Astrocyte (in vitro differentiated cells and primary cell): ENCODE data around the gene NR2F1. TPM values are rescaled to one million over a fixed set of nuclear protein-coding genes. Genes with fewer than 3 reads are reported as not detected.
A peak's percentile ranks its signal among the peaks of the same experiment; 100 is the strongest.

Experiments
- DNase-seq: peaks from one replicate; pipeline ENCODE4 v3.0.0-alpha.2; 2010; ENCODE audit warnings: low read depth
- FAIRE-seq: peaks from 2 replicates; lab custom pipeline; 2011; peaks lifted over from hg19 to GRCh38; lab: Jason Lieb, UNC
- H2AFZ ChIP-seq: 2 replicates; pipeline ENCODE4 v1.6.0; 2012; ENCODE audit warnings: low read depth, low read length, inconsistent platforms
- H3K27ac ChIP-seq: 2 replicates; pipeline ENCODE4 v1.5.1; 2011; ENCODE audit warnings: low read depth, low read length, inconsistent platforms
- H3K27me3 ChIP-seq: 2 replicates; pipeline ENCODE4 v1.6.0; 2011; ENCODE audit warnings: low read length, inconsistent platforms; ENCODE audit not compliant: insufficient read depth
- H3K36me3 ChIP-seq: 2 replicates; pipeline ENCODE4 v1.5.1; 2011; ENCODE audit warnings: low read length, inconsistent platforms; ENCODE audit not compliant: insufficient read depth
- H3K4me1 ChIP-seq: 2 replicates; pipeline ENCODE4 v1.5.1; 2011; ENCODE audit warnings: low read length, inconsistent platforms; ENCODE audit not compliant: insufficient read depth
- H3K4me2 ChIP-seq: 2 replicates; pipeline ENCODE4 v1.6.0; 2012; ENCODE audit warnings: low read length, inconsistent platforms
- H3K4me3 ChIP-seq: 2 replicates; pipeline ENCODE4 v1.5.1; 2011; ENCODE audit warnings: low read depth, mild to moderate bottlenecking, low read length, inconsistent platforms; ENCODE audit not compliant: insufficient read depth
- H3K79me2 ChIP-seq: 2 replicates; pipeline ENCODE4 v1.6.0; 2012; ENCODE audit warnings: mild to moderate bottlenecking, low read length, inconsistent platforms; ENCODE audit not compliant: insufficient read depth
- H3K9ac ChIP-seq: 2 replicates; pipeline ENCODE4 v1.6.0; 2012; ENCODE audit warnings: mild to moderate bottlenecking, low read length, inconsistent platforms
- H3K9me3 ChIP-seq: 2 replicates; pipeline ENCODE4 v1.5.1; 2012; ENCODE audit warnings: low read depth, mild to moderate bottlenecking, low read length, inconsistent platforms; ENCODE audit not compliant: insufficient read depth
- H4K20me1 ChIP-seq: 2 replicates; pipeline ENCODE4 v1.6.0; 2012; ENCODE audit warnings: low read length, inconsistent platforms; ENCODE audit not compliant: insufficient read depth
- H3K27ac Mint-ChIP-seq: one replicate; pipeline ENCODE4 v1.8.0; 2021; ENCODE audit warnings: mild to moderate bottlenecking, mixed read lengths; ENCODE audit not compliant: unreplicated experiment
- H3K27me3 Mint-ChIP-seq: one replicate; pipeline ENCODE4 v1.8.0; 2021; ENCODE audit warnings: low read depth, mixed read lengths; ENCODE audit not compliant: unreplicated experiment
- H3K36me3 Mint-ChIP-seq: one replicate; pipeline ENCODE4 v1.8.0; 2021; ENCODE audit warnings: low read depth, mixed read lengths; ENCODE audit not compliant: unreplicated experiment
- H3K4me1 Mint-ChIP-seq: one replicate; pipeline ENCODE4 v1.8.0; 2021; ENCODE audit warnings: low read depth, mixed read lengths; ENCODE audit not compliant: unreplicated experiment
- H3K4me3 Mint-ChIP-seq: one replicate; pipeline ENCODE4 v1.8.0; 2021; ENCODE audit warnings: mild to moderate bottlenecking, moderate library complexity, mixed read lengths; ENCODE audit not compliant: unreplicated experiment
- H3K9me3 Mint-ChIP-seq: one replicate; pipeline ENCODE4 v1.8.0; 2021; ENCODE audit warnings: mild to moderate bottlenecking, mixed read lengths; ENCODE audit not compliant: unreplicated experiment
- CTCF ChIP-seq: IDR thresholded peaks from 2 replicates; pipeline ENCODE4 v1.5.1; 2011; ENCODE audit warnings: low read depth, mild to moderate bottlenecking, inconsistent platforms, low read length, moderate library complexity; ENCODE audit not compliant: insufficient read depth
- EZH2 ChIP-seq: IDR thresholded peaks from 2 replicates; pipeline ENCODE4 v1.6.1; 2012; ENCODE audit warnings: mild to moderate bottlenecking, low read length, inconsistent platforms; ENCODE audit not compliant: insufficient read depth
- total RNA-seq: library from RNA; stranded (reverse); gene quantifications from 2 replicates; pipeline ENCODE4 v1.2.1, GENCODE V29; 2021

Gene NR2F1
- total RNA-seq, 1 donor from 2014 or later = 4.3 TPM

- Mint-ChIP-seq H3K36me3 (peaks cover 6% of the 10 kb centered on the region), H3K27ac (peak overlapping the region; percentile 81), H3K27me3 (peaks cover 35% of the 10 kb centered on the region), H3K9me3 (peaks cover 3% of the 10 kb centered on the region), H3K4me3 (no peak overlapping the region), H3K4me1 (peaks cover 12% of the 10 kb centered on the region)
- Histone ChIP-seq H3K9me3 (no peaks in the 10 kb centered on the region), H3K27ac (peak overlapping the region; percentile 86), H2AFZ (no peak overlapping the region), H3K4me1 (peaks cover 14% of the 10 kb centered on the region), H3K27me3 (no peaks in the 10 kb centered on the region), H3K36me3 (no peaks in the 10 kb centered on the region), H3K4me3 (peak overlapping the region; percentile 79), H3K4me2 (peak overlapping the region; percentile 97), H4K20me1 (peaks cover 14% of the 10 kb centered on the region), H3K79me2 (peaks cover 74% of the 10 kb centered on the region), H3K9ac (peak overlapping the region; percentile 90)
- DNase-seq (no peak), FAIRE-seq (no peak)
- TF ChIP-seq CTCF (no peak), EZH2 (no peak)
These were observed 381 bp downstream of the NR2F1 start for GRCh38 chr5:93583439-93583767.

- peak overlapping the region; percentile 90 for H3K9ac ChIP-seq
- H3K27me3 ChIP-seq = no peaks in the 10 kb centered on the region
- peak overlapping the region; percentile 79 for H3K4me3 ChIP-seq
- no peak for TF ChIP-seq EZH2
- peak overlapping the region; percentile 86 for H3K27ac ChIP-seq
- H2AFZ ChIP-seq = no peak overlapping the region
- Mint-ChIP-seq H3K27me3 (peaks cover 34% of the 10 kb centered on the region), H3K4me3 (peak overlapping the region; percentile 69), H3K4me1 (peaks cover 10% of the 10 kb centered on the region), H3K36me3 (peaks cover 11% of the 10 kb centered on the region), H3K9me3 (peaks cover 6% of the 10 kb centered on the region), H3K27ac (peak overlapping the region; percentile 81)
- H3K9me3 ChIP-seq = no peaks in the 10 kb centered on the region
- FAIRE-seq = no peak
- peaks cover 74% of the 10 kb centered on the region for H3K79me2 ChIP-seq
- peaks cover 11% of the 10 kb centered on the region for H3K4me1 ChIP-seq
- peaks cover 17% of the 10 kb centered on the region for H4K20me1 ChIP-seq
- DNase-seq = no peak
- peak overlapping the region; percentile 97 for H3K4me2 ChIP-seq
- peaks cover 3% of the 10 kb centered on the region for H3K36me3 ChIP-seq
These were observed 960 bp downstream of the NR2F1 start for GRCh38 chr5:93583768-93584595.

DNA sequence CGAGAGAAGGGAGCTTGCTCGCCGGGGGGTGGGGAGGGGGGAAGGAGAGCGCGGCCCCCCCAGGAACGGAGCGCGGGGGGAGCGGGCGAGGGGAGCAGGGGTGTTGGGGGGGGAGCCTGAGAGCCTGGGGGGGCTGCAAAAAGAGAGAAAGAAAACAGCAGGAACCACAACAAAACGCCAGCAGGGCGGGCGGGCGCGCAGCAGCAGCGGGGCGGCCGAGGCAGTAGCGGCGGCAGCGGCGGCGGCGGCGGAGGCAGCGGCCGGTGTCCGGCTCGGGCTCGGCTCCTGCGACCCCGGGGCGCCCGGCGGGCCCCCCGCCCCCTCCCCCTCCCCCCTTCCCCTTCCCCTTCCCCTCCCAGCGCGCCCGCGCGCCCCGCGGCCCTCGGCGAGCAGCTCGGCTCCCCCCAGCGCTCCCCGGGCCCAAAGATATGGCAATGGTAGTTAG is 1.6 kb downstream of the NR2F1 start:
- no peak for DNase-seq
- Mint-ChIP-seq H3K9me3 (peaks cover 11% of the 10 kb centered on the region), H3K27ac (no peak overlapping the region), H3K36me3 (peaks cover 11% of the 10 kb centered on the region), H3K27me3 (peaks cover 41% of the 10 kb centered on the region), H3K4me3 (peak overlapping the region; percentile 69), H3K4me1 (peaks cover 10% of the 10 kb centered on the region)
- Histone ChIP-seq H3K27ac (peak overlapping the region; percentile 87), H3K4me3 (peak overlapping the region; percentile 93), H3K79me2 (peaks cover 76% of the 10 kb centered on the region), H3K4me1 (peaks cover 14% of the 10 kb centered on the region), H3K36me3 (peaks cover 3% of the 10 kb centered on the region), H4K20me1 (peaks cover 20% of the 10 kb centered on the region), H2AFZ (no peak overlapping the region), H3K27me3 (no peaks in the 10 kb centered on the region), H3K4me2 (peak overlapping the region; percentile 97), H3K9ac (peak overlapping the region; percentile 97), H3K9me3 (no peaks in the 10 kb centered on the region)
- no peak for FAIRE-seq
- TF ChIP-seq CTCF (no peak), EZH2 (no peak)
